Kidney (tissue), 14 donors: ENCODE data around the gene PARP12. TPM values are rescaled to one million over a fixed set of nuclear protein-coding genes. Genes with fewer than 3 reads are reported as not detected.

Experiments used
- DNase-seq, 5 donors: peaks; one replicate each; pipeline ENCODE4 v3.0.0-alpha.2; 2013 to 2020
- FAIRE-seq: peaks from 2 replicates; lab custom pipeline; 2012; peaks lifted over from hg19 to GRCh38; lab: Jason Lieb, UNC
- H3K27ac ChIP-seq, 2 donors: one replicate each; pipeline ENCODE4 v1.7.0; 2013; ENCODE audit warnings: low read depth in 2 of 2, low read length in 2 of 2, inconsistent platforms in 1 of 2
- H3K27me3 ChIP-seq: one replicate; pipeline ENCODE4 v1.7.1; 2013; ENCODE audit warnings: low read length, inconsistent platforms; ENCODE audit not compliant: control insufficient read depth, insufficient read depth
- H3K36me3 ChIP-seq, 3 donors: one replicate each; pipeline versions ENCODE4 v1.7.0 to v1.7.1; 2013; ENCODE audit warnings: low read length in 3 of 3, control low read depth in 1 of 3, inconsistent platforms in 1 of 3; ENCODE audit not compliant: insufficient read depth in 3 of 3, control insufficient read depth in 2 of 3
- H3K4me1 ChIP-seq, 3 donors: one replicate each; pipeline versions ENCODE4 v1.7.0 to v1.7.1; 2013; ENCODE audit warnings: low read length in 3 of 3, inconsistent platforms in 1 of 3, low read depth in 1 of 3; ENCODE audit not compliant: control insufficient read depth in 2 of 3, insufficient read depth in 2 of 3
- H3K4me3 ChIP-seq, 3 donors: one replicate each; pipeline versions ENCODE4 v1.7.0 to v1.8.1; 2013; ENCODE audit warnings: low read length in 3 of 3, control low read depth in 1 of 3, inconsistent platforms in 1 of 3
- H3K9ac ChIP-seq, 3 donors: one replicate each; pipeline versions ENCODE4 v1.7.0 to v1.7.1; 2013; ENCODE audit warnings: low read length in 3 of 3, control low read depth in 1 of 3, inconsistent platforms in 1 of 3
- H3K9me3 ChIP-seq, 3 donors: one replicate each; pipeline versions ENCODE4 v1.7.0 to v1.7.1; 2013; ENCODE audit warnings: low read length in 3 of 3, control low read depth in 1 of 3, inconsistent platforms in 1 of 3; ENCODE audit not compliant: control insufficient read depth in 2 of 3, insufficient read depth in 1 of 3
- CTCF ChIP-seq: IDR thresholded peaks from 3 replicates; pipeline ENCODE4 v1.5.1; 2012; ENCODE audit warnings: mild to moderate bottlenecking, moderate library complexity, borderline replicate concordance; ENCODE audit not compliant: insufficient read depth; ENCODE audit errors: extremely low read depth
- intact Hi-C: fragments of 100-400 bp; cut with DNase I; formaldehyde crosslinking; loops from one replicate; pipeline ENCODE4 v1.11.1; 2022
- polyA plus RNA-seq: library from polyadenylated mRNA; stranded (reverse); fragments of 350-450 nt; fragmentation: Illumina TruSeq; extraction: RNeasy Lipid Tissue Mini Kit (QIAGEN cat#74804); gene quantifications from one replicate; pipeline ENCODE4 v1.2.3, GENCODE V29; 2014; ENCODE audit warnings: low read depth, low replicate concordance; ENCODE audit not compliant: insufficient read depth
- total RNA-seq: library from RNA; stranded (reverse); fragmentation: NEBNext Ultra II Directional; extraction: Animal tissue kit (Norgen Biotek cat#: 25700); gene quantifications from one replicate; pipeline ENCODE4 v1.2.1, GENCODE V29; 2021
- donor health status: control.
- donor health status: control.
- donor health status: control.
- donor health status: control.
- donor health status: control.
- donor health status: DM: yes; HTN: yes; CAD: no.
- donor health status: Normal renal cell carcinoma (clear cell type).

Gene PARP12
- total and polyA plus RNA-seq, 2 donors from 2014 or later: 15.2 to 40.2 TPM

DNA sequence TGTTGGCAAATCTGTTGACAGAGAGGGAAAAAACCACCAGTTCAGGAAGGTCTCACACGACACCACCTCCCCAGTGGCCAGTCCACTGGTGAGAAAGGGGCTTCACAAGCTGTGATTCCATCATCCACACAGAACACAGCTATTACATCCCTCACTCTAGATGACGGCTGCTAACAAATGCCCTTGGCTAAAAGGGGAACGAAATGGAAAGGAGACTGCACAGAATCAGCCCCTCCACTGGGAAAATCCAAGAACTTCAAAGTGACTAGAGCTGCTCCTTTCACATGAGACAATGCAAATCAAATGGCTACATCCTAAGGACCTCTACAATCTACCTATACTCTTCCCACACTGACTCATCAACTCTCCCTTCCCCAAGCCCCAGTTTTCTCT, 5.6 kb downstream of the PARP12 start:
- intact Hi-C loops: no loop called here
- H3K27me3 ChIP-seq: no peaks in the 10 kb centered on the region
- H3K9ac ChIP-seq: no peak overlapping the region
- no peak overlapping the region for H3K27ac ChIP-seq
- no peaks in the 10 kb centered on the region for H3K9me3 ChIP-seq
- peaks cover 0 to 4% (median 0%) of the 10 kb centered on the region in 3 donors for H3K36me3 ChIP-seq
- TF ChIP-seq CTCF: no peak
- FAIRE-seq (no peak), DNase-seq (no peak)
- peaks cover 0 to 20% (median 6%) of the 10 kb centered on the region in 3 donors for H3K4me1 ChIP-seq
- no peak overlapping the region for H3K4me3 ChIP-seq

- Histone ChIP-seq H3K9me3 (no peaks in the 10 kb centered on the region), H3K36me3 (peaks cover 0 to 4% (median 0%) of the 10 kb centered on the region in 3 donors), H3K9ac (no peak overlapping the region), H3K27me3 (no peaks in the 10 kb centered on the region), H3K27ac (no peak overlapping the region), H3K4me3 (no peak overlapping the region), H3K4me1 (peaks cover 0 to 19% (median 6%) of the 10 kb centered on the region in 3 donors)
- no peak for TF ChIP-seq CTCF
- FAIRE-seq (no peak), DNase-seq (no peak)
- intact Hi-C loops: no loop called here
Observed at GRCh38 chr7:140056431-140057142, 6.2 kb downstream of the PARP12 start.

GRCh38 chr7:140055833-140056232, 6.9 kb downstream of the PARP12 start:
- no peaks in the 10 kb centered on the region for H3K9me3 ChIP-seq
- H3K27me3 ChIP-seq: no peaks in the 10 kb centered on the region
- intact Hi-C loops: no loop called here
- no peak for FAIRE-seq
- TF ChIP-seq CTCF: no peak
- H3K4me1 ChIP-seq: peaks cover 0 to 11% (median 6%) of the 10 kb centered on the region in 3 donors
- no peak overlapping the region for H3K4me3 ChIP-seq
- no peak overlapping the region for H3K9ac ChIP-seq
- no peak for DNase-seq
- no peak overlapping the region for H3K27ac ChIP-seq
- H3K36me3 ChIP-seq: peaks cover 0 to 4% (median 0%) of the 10 kb centered on the region in 3 donors

- TF ChIP-seq CTCF: no peak
- no peak for FAIRE-seq
Observed at GRCh38 chr7:140054751-140055150, 8.0 kb downstream of the PARP12 start.

More at GRCh38 chr7:140054751-140055150, 8.0 kb downstream of the PARP12 start:
- no peaks in the 10 kb centered on the region for H3K9me3 ChIP-seq
- H3K4me1 ChIP-seq: peaks cover 0 to 4% (median 0%) of the 10 kb centered on the region in 3 donors
- no peak for DNase-seq
- no peak overlapping the region for H3K9ac ChIP-seq
- no peaks in the 10 kb centered on the region for H3K27me3 ChIP-seq
- intact Hi-C loops: no loop called here
- H3K27ac ChIP-seq: no peak overlapping the region
- H3K4me3 ChIP-seq: no peak overlapping the region
- H3K36me3 ChIP-seq: peaks cover 0 to 4% (median 0%) of the 10 kb centered on the region in 3 donors
